Pancreas (tissue), 10 donors: ENCODE measurements around the gene PRKCQ. TPM values are rescaled to one million over a fixed set of nuclear protein-coding genes. Genes with fewer than 3 reads are reported as not detected.

Source experiments
- ATAC-seq, 4 donors: fragments of 200-7000 bp; cut with Tn5 transposase; one replicate each; pipeline versions ENCODE4 v1.8.0 to v1.9.1; 2020; ENCODE audit warnings: mild to moderate bottlenecking in 4 of 4, moderate library complexity in 4 of 4
- DNase-seq, 6 donors: peaks; one replicate each; pipeline ENCODE4 v3.0.0-alpha.2; 2020
- FAIRE-seq: peaks from 2 replicates; lab custom pipeline; 2012; peaks lifted over from hg19 to GRCh38; lab: Jason Lieb, UNC
- H3K27ac ChIP-seq, 4 donors: fragments of 200-600 bp; sonication (generic); 1 replicate in 3 of 4; 2 replicates in 1 of 4; pipeline versions ENCODE4 v1.5.0 to v1.8.0; 2020
- H3K27me3 ChIP-seq, 4 donors: fragments of 200-600 bp; one replicate each; pipeline ENCODE4 v1.8.0; 2021
- H3K36me3 ChIP-seq, 3 donors: fragments of 200-600 bp; sonication (generic) in 1 of 3; one replicate each; pipeline versions ENCODE4 v1.5.0 to v1.8.0; 2020 to 2021
- H3K4me1 ChIP-seq, 3 donors: fragments of 200-600 bp; one replicate each; pipeline ENCODE4 v1.8.0; 2021
- H3K4me3 ChIP-seq, 4 donors: fragments of 200-600 bp; sonication (generic) in 2 of 4; one replicate each; pipeline versions ENCODE4 v1.5.0 to v1.8.0; 2020 to 2021
- H3K9me3 ChIP-seq, 4 donors: fragments of 200-600 bp; one replicate each; pipeline ENCODE4 v1.8.0; 2021
- WGBS, 2 donors: extraction: QIAGEN DNeasy Blood & Tissue Kit; methylation state at CpG; one replicate each; pipeline ENCODE4 v1.1.7; 2013; 5-methylcytosine and 5-hydroxymethylcytosine counted together
- intact Hi-C, 3 donors: fragments of 100-400 bp; cut with DNase I; formaldehyde crosslinking; loops; one replicate each; pipeline versions ENCODE4 v1.11.1 to v1.14.2; 2022
- polyA plus RNA-seq, 2 donors: library from polyadenylated mRNA; stranded (reverse); fragments of 200-250 nt; gene quantifications; one replicate each; pipeline ENCODE4 v1.2.3, GENCODE V29; 2013
- total RNA-seq, 6 donors: library from RNA; stranded (reverse); fragmentation: NEBNext Ultra II Directional in 4 of 6; extraction: Animal tissue kit (Norgen Biotek cat#: 25700) in 4 of 6; gene quantifications; one replicate each; pipeline versions ENCODE4 v1.2.1 to v1.2.4, GENCODE V29; 2021 to 2023
- TF ChIP-seq, protein P1 (sequence below), 4 donors: fragments of 200-600 bp; sonication (generic) in 3 of 4; IDR thresholded peaks; one replicate each; pipeline versions ENCODE4 v1.5.0 to v1.8.0; 2021; ENCODE audit warnings: antibody characterized with exemption in 4 of 4
- donor health status: healthy with polysubstance abuse.
- donor health status: DM: no; HTN: no; CAD: no; lungs with moderate emphysema.
- donor health status: DM: no; HTN: no; CAD: no.
- donor health status: control.
- donor health status: control.
- donor health status: Bipolar disorder and iron deficiency.
- donor health status: DM: yes; HTN: yes; CAD: no.
- donor health status: DM: no; HTN: no; CAD: no.
- donor health status: DM: no; HTN: no; CAD: no.
- donor health status: DM: yes; HTN: yes; CAD: no.

PRKCQ gene
- total and polyA plus RNA-seq, 8 donors: 1.4 to 5.2 (median 3.4) TPM

DNA sequence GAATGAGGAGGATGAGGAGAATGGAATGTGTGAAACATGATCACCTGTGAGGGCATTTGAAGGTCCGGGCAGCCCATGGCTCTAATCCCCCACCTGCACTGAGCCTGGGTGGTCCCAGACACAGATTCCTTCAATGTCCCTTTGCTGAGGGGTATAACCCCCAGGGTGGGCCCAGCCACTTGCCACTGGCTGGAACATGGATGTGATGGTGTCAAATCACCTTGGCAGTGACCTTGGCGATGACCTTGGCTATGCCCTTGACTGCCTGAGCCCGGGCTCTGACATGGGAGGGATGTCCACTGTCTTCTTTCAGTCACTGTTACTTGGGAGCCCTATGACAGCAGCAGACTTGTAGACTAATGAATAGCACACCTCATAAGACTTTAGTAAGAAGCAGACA lies 44.0 kb downstream of the PRKCQ start:
- H3K9me3 ChIP-seq: no peaks in the 10 kb centered on the region
- DNase-seq (no peak), FAIRE-seq (no peak), ATAC-seq (no peak)
- intact Hi-C loops: no loop called here
- no peaks in the 10 kb centered on the region for H3K36me3 ChIP-seq
- H3K27ac ChIP-seq: no peak overlapping the region
- no peaks in the 10 kb centered on the region for H3K27me3 ChIP-seq
- no peak overlapping the region for H3K4me3 ChIP-seq
- WGBS, 2 donors: 83 to 91% methylated on average over 3 of the region's 3 CpGs
- TF ChIP-seq, protein P1, sequence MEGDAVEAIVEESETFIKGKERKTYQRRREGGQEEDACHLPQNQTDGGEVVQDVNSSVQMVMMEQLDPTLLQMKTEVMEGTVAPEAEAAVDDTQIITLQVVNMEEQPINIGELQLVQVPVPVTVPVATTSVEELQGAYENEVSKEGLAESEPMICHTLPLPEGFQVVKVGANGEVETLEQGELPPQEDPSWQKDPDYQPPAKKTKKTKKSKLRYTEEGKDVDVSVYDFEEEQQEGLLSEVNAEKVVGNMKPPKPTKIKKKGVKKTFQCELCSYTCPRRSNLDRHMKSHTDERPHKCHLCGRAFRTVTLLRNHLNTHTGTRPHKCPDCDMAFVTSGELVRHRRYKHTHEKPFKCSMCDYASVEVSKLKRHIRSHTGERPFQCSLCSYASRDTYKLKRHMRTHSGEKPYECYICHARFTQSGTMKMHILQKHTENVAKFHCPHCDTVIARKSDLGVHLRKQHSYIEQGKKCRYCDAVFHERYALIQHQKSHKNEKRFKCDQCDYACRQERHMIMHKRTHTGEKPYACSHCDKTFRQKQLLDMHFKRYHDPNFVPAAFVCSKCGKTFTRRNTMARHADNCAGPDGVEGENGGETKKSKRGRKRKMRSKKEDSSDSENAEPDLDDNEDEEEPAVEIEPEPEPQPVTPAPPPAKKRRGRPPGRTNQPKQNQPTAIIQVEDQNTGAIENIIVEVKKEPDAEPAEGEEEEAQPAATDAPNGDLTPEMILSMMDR (IDR thresholded peaks at IDR 0.05): no peak
- no peaks in the 10 kb centered on the region for H3K4me1 ChIP-seq

DNA sequence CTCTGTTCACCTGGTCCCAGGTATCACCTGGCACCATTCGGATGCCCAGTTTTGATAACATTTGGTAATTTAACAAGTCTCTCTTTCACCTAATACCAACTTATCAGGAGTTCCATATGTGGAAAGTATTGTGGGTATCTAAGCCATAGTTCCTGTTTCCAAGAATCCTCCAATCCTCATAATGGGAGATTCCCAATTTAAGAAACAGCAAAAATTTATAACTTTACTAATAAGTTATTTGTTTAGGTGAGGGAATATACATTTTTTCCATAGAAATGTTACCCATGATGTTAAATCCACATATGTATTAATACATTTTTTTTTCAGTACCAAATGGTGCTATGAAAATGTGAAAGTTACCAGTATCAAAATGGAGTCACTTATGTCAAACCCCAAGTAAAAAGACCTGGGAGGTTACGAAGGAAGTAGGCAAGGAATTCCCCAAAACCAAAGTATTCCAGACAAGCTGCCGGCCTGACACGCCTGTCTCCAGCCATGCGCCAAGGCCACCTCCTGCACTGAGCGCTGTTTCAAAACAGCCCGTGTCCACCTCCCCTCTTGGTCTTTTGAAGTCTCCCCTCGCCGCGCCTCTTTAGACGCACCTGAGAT lies 44.8 kb downstream of the PRKCQ start:
- TF ChIP-seq, protein P1 (IDR thresholded peaks at IDR 0.05): no peak
- no peak overlapping the region for H3K27ac ChIP-seq
- DNase-seq (no peak), ATAC-seq (no peak), FAIRE-seq (no peak)
- H3K9me3 ChIP-seq: no peaks in the 10 kb centered on the region
- intact Hi-C loops: no loop called here
- H3K36me3 ChIP-seq: no peaks in the 10 kb centered on the region
- H3K4me3 ChIP-seq: no peak overlapping the region
- H3K27me3 ChIP-seq: no peaks in the 10 kb centered on the region
- 95 to 97% methylated on average over 11 of the region's 11 CpGs for WGBS, 2 donors
- no peaks in the 10 kb centered on the region for H3K4me1 ChIP-seq

DNA sequence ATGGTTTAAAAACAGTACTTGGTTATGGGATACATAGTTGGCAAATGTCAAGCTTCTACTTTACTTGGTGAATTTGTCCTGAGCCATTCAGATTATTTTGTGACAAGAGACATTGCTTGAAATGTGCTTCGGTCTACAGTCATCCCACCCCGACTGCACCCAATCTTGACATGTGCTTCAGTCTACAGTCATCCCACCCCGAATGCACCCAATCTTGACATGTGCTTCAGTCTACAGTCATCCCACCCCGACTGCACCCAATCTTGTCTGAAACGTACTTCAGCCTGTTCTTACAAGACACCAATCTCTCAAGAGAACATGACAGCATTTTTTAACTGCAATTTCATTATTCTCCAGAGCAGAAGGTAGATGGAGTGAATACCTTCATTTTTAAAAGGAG lies 47.8 kb downstream of the PRKCQ start:
- FAIRE-seq (no peak), ATAC-seq (no peak)
- 86 to 94% methylated on average over 5 of the region's 5 CpGs for WGBS, 2 donors

DNA sequence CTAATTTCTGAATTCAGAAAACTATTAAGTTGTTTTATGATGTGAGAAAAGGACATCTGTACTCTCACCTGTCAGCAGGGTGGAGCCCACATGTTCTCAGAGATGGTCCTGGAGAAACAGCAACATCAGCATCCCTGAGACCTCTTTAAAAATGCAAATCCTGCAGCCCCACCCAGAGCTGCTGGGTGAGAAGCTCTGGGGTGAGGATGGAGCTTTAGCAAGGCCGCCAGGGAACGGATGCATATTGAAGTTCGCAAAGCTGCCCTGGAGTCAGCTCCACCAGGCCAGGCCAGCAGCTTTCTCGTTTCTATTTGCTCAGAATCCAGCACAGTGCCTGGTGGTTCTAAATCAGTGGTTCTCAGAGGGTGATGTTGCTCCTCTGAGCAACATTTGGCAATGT lies 49.1 kb downstream of the PRKCQ start:
- H3K4me3 ChIP-seq: no peak overlapping the region
- DNase-seq: no peak
- no peaks in the 10 kb centered on the region for H3K36me3 ChIP-seq
- intact Hi-C loops: no loop called here
- 85 to 88% methylated on average over 4 of the region's 4 CpGs for WGBS, 2 donors
- H3K4me1 ChIP-seq: no peaks in the 10 kb centered on the region
- no peak for FAIRE-seq
- H3K27me3 ChIP-seq: no peaks in the 10 kb centered on the region
- TF ChIP-seq, protein P1 (IDR thresholded peaks at IDR 0.05): no peak
- no peak overlapping the region for H3K27ac ChIP-seq
- H3K9me3 ChIP-seq: no peaks in the 10 kb centered on the region
- ATAC-seq: no peak

More for the DNA sequence above, 47.8 kb downstream of the PRKCQ start:
- no peak for DNase-seq
- intact Hi-C loops: no loop called here
- no peaks in the 10 kb centered on the region for H3K4me1 ChIP-seq
- H3K27me3 ChIP-seq: no peaks in the 10 kb centered on the region
- H3K4me3 ChIP-seq: no peak overlapping the region
- no peaks in the 10 kb centered on the region for H3K9me3 ChIP-seq
- H3K27ac ChIP-seq: no peak overlapping the region
- TF ChIP-seq, protein P1 (IDR thresholded peaks at IDR 0.05): no peak
- H3K36me3 ChIP-seq: no peaks in the 10 kb centered on the region

DNA sequence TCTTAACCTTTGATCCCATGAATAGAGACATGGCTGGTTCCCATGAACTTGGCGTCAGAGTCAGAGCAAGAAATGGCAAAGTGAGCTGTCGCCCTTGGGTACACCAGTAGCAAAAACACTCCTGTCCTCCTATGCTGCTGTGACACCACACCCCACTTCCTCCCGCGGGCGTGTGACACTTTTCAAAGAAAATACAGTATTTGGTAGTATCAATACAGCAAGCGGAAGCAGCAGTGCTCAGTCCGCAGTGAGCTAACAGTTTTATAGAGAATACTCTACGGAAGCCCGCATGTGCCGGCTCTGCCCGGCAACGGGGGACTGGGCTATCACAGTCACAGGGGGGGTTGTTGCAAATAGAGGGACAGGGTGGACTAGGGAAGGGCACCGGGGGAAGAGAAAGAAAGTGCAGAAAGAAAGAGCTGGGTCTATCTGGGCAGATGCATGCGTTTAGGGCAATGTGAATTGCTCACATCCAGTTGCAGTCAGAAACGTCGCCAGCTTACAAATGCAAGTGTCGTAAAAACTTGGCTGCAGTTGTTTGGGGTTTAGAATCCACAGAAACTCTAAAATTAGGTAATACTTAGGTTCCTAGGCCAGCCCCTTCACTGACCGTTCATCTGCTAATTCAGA lies 49.8 kb downstream of the PRKCQ start:
- TF ChIP-seq, protein P1 (IDR thresholded peaks at IDR 0.05): no peak
- H3K4me3 ChIP-seq: no peak overlapping the region
- intact Hi-C loops: no loop called here
- 84 to 90% methylated on average over 18 of the region's 18 CpGs for WGBS, 2 donors
- H3K36me3 ChIP-seq: no peaks in the 10 kb centered on the region
- no peaks in the 10 kb centered on the region for H3K27me3 ChIP-seq
- H3K9me3 ChIP-seq: no peaks in the 10 kb centered on the region
- FAIRE-seq (no peak), ATAC-seq (no peak), DNase-seq (no peak)
- H3K4me1 ChIP-seq: no peaks in the 10 kb centered on the region
- no peak overlapping the region for H3K27ac ChIP-seq
